Measurements from ENCODE around the gene CREB3L4. TPM values are rescaled to one million over a fixed set of nuclear protein-coding genes. Genes with fewer than 3 reads are reported as not detected.

CREB3L4 gene
- total and polyA plus RNA-seq, 2 of the 4 experiments (the other 2 are of a cell fraction) = 6.5 to 9.8 TPM

GRCh38 chr1:153962088-153963029 lies 5.3 kb upstream of the CREB3L4 start:
- Histone ChIP-seq H2AK5ac (ENCODE audit: low read depth, low read length) (peak overlapping the region; percentile 96), H4K8ac (ENCODE audit: low read depth in 2 of 2, low read length in 2 of 2) (peak overlapping the region; percentile 70 to 92; a peak in 3 of 4 replicates), H2BK120ac (ENCODE audit: low read depth, low read length) (peak overlapping the region; percentile 72), H4K20me1 (ENCODE audit: insufficient read depth, low read length) (peaks cover 12% of the 10 kb centered on the region), H3K9me1 (ENCODE audit: insufficient read depth, low read length) (peaks cover 13% of the 10 kb centered on the region; the same call in 1 of the 2 replicates), H3K79me1 (ENCODE audit: low read depth in 1 of 2, low read length in 2 of 2) (peaks cover 9 to 63% of the 10 kb centered on the region in 2 experiments), H3K27me3 (ENCODE audit: control insufficient read depth, insufficient read depth, low read length) (no peaks in the 10 kb centered on the region), H4K5ac (ENCODE audit: low read depth, low read length) (peak overlapping the region; percentile 78), H2AK9ac (replicated peaks; ENCODE audit: low read depth, low read length, poor library complexity) (peak overlapping the region; percentile 99), H3K18ac (ENCODE audit: low read depth, low read length) (peak overlapping the region; percentile 64), H3K4me2 (ENCODE audit: low read depth, low read length) (peak overlapping the region; percentile 92), H3K36me3 (ENCODE audit: control insufficient read depth, insufficient read depth, low read length) (peaks cover 13% of the 10 kb centered on the region; the same call in 1 of the 2 replicates), H3K9ac (ENCODE audit: low read depth, low read length) (peak overlapping the region; percentile 92), H4K91ac (ENCODE audit: insufficient read depth, low read depth, low read length) (peak overlapping the region; percentile 81), H3K56ac (ENCODE audit: extremely low read depth, insufficient read depth, low read length) (peak overlapping the region; percentile 62; the same call in 1 of the 2 replicates), H3K14ac (replicated peaks; ENCODE audit: low read depth, low read length) (peak overlapping the region; percentile 97), H3K4me3 (ENCODE audit: insufficient read depth, low read depth, low read length) (peak overlapping the region; percentile 76), H2BK5ac (ENCODE audit: low read depth, low read length, poor library complexity, severe bottlenecking) (peak overlapping the region; percentile 92), H3K27ac (ENCODE audit: insufficient read depth, low read length) (peak overlapping the region; percentile 92), H2BK20ac (ENCODE audit: low read depth, low read length) (peak overlapping the region; percentile 30; the same call in 1 of the 2 replicates), H2BK15ac (ENCODE audit: low read depth, low read length) (no peak overlapping the region), H3K4ac (ENCODE audit: low read depth, low read length) (peak overlapping the region; percentile 96), H3K23ac (ENCODE audit: low read depth, low read length) (peak overlapping the region; percentile 98), H3K9me3 (ENCODE audit: control insufficient read depth, insufficient read depth, low read length) (no peaks in the 10 kb centered on the region), H2AFZ (replicated peaks; ENCODE audit: low read length, poor library complexity) (peak overlapping the region; percentile 98), H3K4me1 (ENCODE audit: control insufficient read depth, insufficient read depth, low read length) (peaks cover 7% of the 10 kb centered on the region)
- ChIA-PET CTCF (interaction anchor here (0.6 to 2.1 kb wide), 4 partner anchors 13 to 118 kb away, joined by 3 to 10 read pairs (median 6); partner anchors contain the start of genes DENND4B and RAB13), POLR2A (ENCODE audit: unreplicated experiment) (no interaction called here)
- no TSS peak for BruUV-seq (replicated peaks)
- dilution Hi-C loops (cut with HindIII; ENCODE audit: low sequenced_read_pairs, unreplicated experiment) = no loop called here
- WGBS, 2 experiments (ENCODE audit: extremely low coverage in 2 of 2, insufficient read length in 1 of 2) = 10% methylated on average over 2 of the region's 16 CpGs; no CpG with 5 or more reads in 1 of the 2 experiments
- in situ Hi-C loops (cut with MboI; ENCODE audit: low sequenced_read_pairs) = loop anchor here (25.0 kb wide), 1 partner anchor 425 kb away; the partner anchor contains the start of genes S100A3, S100A4, S100A5 and S100A6
- ATAC-seq (ENCODE audit: low read depth) (no peak), DNase-seq (peak; percentile 60)
- intact Hi-C loops (cut with micrococcal nuclease) = loop anchor here (2.0 kb wide), 1 partner anchor 24 kb away; the partner anchor contains the start of gene RAB13
- TF ChIP-seq RFX5 (IDR thresholded peaks at IDR 0.05; ENCODE audit: low read depth, low read length) = no peak
- TF ChIP-seq SMC3 (IDR thresholded peaks at IDR 0.05; ENCODE audit: low read depth, low read length) = no peak
- no peak for TF ChIP-seq RAD21 (IDR thresholded peaks at IDR 0.05; ENCODE audit: low read length)
- no peak for TF ChIP-seq POLR2A (IDR thresholded peaks at IDR 0.05; ENCODE audit: low read depth, low read length)
- TF ChIP-seq MAZ (IDR thresholded peaks at IDR 0.05; ENCODE audit: borderline replicate concordance, low read depth, low read length) = peak; percentile 40; the same call in 1 of the 2 replicates
- TF ChIP-seq MAFK (IDR thresholded peaks at IDR 0.05; ENCODE audit: low read depth, low read length) = no peak
- no peak for TF ChIP-seq MXI1 (IDR thresholded peaks at IDR 0.05; ENCODE audit: borderline replicate concordance, low read depth, low read length)
- no peak for TF ChIP-seq RCOR1 (IDR thresholded peaks at IDR 0.05; ENCODE audit: insufficient replicate concordance, low read length)
- no peak for TF ChIP-seq ELK1 (IDR thresholded peaks at IDR 0.05; ENCODE audit: borderline replicate concordance, low read depth, low read length)
- peak; percentile 33; the same call in 1 of the 2 replicates for TF ChIP-seq BHLHE40 (IDR thresholded peaks at IDR 0.05; ENCODE audit: low read depth, low read length)
- TF ChIP-seq, protein P1, sequence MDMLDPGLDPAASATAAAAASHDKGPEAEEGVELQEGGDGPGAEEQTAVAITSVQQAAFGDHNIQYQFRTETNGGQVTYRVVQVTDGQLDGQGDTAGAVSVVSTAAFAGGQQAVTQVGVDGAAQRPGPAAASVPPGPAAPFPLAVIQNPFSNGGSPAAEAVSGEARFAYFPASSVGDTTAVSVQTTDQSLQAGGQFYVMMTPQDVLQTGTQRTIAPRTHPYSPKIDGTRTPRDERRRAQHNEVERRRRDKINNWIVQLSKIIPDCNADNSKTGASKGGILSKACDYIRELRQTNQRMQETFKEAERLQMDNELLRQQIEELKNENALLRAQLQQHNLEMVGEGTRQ (IDR thresholded peaks at IDR 0.05; ENCODE audit: low read depth, low read length) = peak; percentile 55; the same call in 1 of the 2 replicates
- TF ChIP-seq NFE2L2 (IDR thresholded peaks at IDR 0.05; ENCODE audit: low read depth, low read length) = no peak
- TF ChIP-seq FOS (IDR thresholded peaks at IDR 0.05; ENCODE audit: low read depth, low read length) = peak; percentile 40; the same call in 1 of the 2 replicates
- no peak for TF ChIP-seq CHD1 (IDR thresholded peaks at IDR 0.05; ENCODE audit: low read depth, low read length)
- TF ChIP-seq CEBPB (IDR thresholded peaks at IDR 0.05; ENCODE audit: low read depth, low read length) = no peak
